ENCODE measurements around the gene HP.
"Not testable (repeated sequence)": the region's sequence is repeated elsewhere in the genome, so short reads cannot be mapped to it uniquely, and the experiment has no call there.

The HP gene, protein sequence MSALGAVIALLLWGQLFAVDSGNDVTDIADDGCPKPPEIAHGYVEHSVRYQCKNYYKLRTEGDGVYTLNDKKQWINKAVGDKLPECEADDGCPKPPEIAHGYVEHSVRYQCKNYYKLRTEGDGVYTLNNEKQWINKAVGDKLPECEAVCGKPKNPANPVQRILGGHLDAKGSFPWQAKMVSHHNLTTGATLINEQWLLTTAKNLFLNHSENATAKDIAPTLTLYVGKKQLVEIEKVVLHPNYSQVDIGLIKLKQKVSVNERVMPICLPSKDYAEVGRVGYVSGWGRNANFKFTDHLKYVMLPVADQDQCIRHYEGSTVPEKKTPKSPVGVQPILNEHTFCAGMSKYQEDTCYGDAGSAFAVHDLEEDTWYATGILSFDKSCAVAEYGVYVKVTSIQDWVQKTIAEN

GRCh38 chr16:72054254-72054847, at the start of gene HP:
TSS of gene HP (plus strand) at chr16:72054505. CDS start at chr16:72054653, 148 bp downstream.
- DNase-seq = not testable (repeated sequence)

DNA sequence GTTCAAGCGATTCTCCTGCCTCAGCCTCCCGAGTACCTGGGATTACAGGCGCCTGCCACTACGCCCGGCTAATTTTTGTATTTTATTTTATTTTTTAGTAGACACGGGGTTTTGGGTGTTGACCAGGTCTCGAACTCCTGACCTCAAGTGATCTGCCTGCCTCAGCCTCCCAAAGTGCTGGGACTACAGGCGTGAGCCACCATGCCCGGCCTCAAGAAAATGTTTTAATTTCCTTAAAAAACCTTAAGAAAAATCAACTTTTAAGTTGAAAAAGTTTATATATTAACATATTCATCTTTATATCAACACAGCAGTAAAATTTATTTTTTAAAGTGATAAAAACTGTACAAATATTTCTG, 46.3 kb upstream of the HP start:
- DNase-seq = not testable (repeated sequence)

GRCh38 chr16:72008424-72009216, 45.7 kb upstream of the HP start, which contains the start of gene DHODH:
TSS of gene DHODH (plus strand) at chr16:72008744. CDS start at chr16:72008765, 21 bp downstream.
- DNase-seq = peak; percentile 99

GRCh38 chr16:72009779-72010178, 44.5 kb upstream of the HP start:
- DNase-seq = no peak

DNA sequence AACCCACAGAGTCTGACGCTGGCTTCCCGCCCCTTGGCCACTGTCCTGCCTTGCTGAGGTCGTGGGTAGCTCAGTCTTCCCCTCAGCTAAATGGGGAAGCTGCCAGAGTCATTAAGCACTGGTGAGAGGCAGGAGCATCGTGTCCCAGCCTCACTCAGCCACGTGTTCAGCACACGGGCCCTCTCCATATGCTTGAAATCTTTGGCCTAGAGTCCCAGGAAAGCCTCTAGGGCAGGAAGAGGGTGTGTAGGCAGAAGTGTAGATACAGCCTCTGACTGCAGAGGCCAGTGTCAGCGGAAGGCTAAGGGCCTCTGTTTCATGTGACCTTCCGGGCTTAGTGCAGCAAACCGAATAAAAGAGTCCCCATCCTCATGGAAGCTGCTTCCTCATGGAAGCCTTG, 41.7 kb upstream of the HP start:
- DNase-seq = no peak

- no peak for DNase-seq
Observed at GRCh38 chr16:72013389-72013788, 40.9 kb upstream of the HP start.

- DNase-seq = peak; percentile 49
Observed at GRCh38 chr16:72013888-72014581, 40.3 kb upstream of the HP start.

DNA sequence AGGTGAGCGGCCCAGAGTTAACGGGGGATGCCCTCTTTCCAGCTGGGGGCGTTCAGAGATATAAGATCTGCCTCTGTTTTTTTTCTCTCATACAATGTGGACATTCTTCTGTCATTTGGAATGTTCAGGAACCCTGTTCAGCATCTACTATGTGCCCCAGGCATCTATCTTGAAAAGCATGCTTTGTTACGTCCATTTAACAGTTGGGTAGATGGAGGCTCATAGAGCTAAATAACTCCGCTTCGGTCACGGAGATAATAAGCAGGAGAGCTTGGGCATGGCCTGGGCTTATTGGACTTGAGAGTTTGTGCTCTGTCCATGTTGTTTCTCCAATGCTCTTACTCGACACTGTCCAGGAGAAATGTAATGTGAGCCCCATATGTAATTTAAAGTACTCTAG, 39.6 kb upstream of the HP start:
- DNase-seq = no peak

GRCh38 chr16:72015124-72015523, 39.2 kb upstream of the HP start:
- no peak for DNase-seq

- no peak for DNase-seq
Observed at GRCh38 chr16:72018470-72018869, 35.8 kb upstream of the HP start.

DNA sequence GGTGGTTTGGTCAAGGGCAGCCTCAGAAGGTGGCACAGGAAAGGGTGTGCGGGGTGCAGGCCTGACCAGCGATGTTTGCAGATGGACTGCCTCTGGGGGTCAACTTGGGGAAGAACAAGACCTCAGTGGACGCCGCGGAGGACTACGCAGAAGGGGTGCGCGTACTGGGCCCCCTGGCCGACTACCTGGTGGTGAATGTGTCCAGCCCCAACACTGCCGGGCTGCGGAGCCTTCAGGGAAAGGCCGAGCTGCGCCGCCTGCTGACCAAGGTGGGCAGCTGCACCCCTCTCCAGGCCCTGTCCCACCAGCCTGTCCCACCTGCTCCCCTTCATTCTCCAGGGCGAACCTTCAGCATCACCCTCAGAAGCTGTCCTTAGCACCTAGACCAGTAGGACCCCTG, 33.3 kb upstream of the HP start:
- no peak for DNase-seq

GRCh38 chr16:72022127-72022526, 32.2 kb upstream of the HP start:
- no peak for DNase-seq

DNA sequence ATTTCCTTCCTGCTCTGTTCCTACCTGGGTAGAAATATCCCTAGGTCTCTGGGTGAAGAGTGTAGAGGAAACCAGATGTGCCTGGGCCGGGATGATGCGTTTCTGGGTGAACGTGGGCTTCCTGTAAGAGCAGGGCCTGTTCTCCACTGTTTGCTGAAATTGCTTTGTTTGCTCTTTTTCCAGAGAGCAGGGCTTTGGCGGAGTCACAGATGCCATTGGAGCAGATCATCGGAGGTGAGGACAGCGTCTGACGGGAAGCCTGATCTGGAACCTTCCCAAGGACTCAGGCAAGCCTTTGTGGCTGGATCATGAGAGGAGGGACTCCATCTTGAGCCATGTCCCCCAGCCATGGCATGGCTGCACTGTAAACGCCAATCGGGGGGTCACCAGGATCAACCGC, 30.3 kb upstream of the HP start:
- no peak for DNase-seq

- DNase-seq = no peak
Observed at GRCh38 chr16:72024862-72025382, 29.4 kb upstream of the HP start.

- DNase-seq = no peak
Observed at GRCh38 chr16:72025404-72026114, 28.7 kb upstream of the HP start.

DNA sequence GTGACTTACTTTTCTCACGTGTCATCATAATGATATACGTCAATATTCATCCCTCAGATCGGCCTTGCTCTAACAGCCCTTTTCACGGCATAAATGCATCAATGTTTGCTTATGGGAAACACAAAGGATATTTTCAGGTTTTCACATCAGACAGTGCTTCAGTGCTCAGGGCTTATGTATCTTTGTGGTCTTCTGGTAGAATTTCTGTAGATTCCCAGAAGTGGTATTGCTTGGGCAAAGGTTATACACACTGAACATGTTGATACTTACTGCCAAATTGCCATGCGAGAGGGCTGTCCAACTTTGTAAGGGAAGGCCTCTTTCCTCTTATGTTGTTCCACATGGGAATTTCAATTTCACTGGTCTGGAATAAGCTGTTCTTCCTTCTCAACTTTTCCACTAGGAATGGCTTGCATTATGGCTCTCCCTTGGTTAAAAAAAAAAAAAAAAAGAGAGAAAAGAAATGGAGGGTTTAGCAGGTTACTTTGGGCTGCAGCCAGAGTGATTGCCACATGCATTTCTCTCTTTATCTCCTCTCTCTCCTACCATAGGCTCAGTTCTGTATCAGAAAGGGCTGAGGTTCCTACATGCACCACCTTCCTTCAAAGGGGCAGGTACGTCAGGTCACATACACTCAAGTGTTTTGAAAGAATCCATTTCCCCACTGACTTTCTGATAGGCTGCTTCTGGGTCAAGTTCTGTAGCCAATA, 26.5 kb upstream of the HP start:
- DNase-seq = no peak

DNA sequence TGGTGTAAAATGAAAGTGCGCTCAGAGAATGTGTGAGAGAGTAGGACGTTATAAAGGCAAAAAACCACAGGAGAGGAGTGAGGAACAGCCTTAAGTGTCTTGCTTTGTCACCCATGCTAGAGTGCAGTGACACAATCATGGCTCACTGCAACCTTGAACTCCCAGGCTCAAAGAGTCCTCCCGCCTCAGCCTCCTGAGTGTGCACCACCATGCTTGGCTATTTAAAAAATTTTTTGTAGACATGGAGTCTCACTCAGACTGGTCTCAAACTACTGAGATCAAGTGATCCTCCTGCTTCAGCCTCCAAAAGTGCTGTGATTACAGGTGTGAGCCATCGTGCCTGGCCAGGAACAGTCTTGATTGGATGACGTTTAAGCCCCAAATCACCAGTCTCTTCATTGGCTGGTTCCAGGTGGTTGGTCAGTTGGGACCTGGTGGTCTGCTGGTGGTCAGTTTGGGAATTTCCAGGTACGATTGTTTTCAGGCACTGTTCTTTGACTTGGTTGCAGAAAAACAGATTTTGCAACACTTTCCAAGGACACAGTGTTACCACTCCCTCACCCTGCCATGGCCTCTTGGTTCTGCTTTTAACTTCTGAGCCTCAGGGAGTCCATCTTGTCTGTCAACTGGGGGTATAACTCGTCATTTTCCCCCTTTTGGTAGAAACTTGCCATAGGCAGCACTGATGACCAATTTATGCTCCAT, 24.6 kb upstream of the HP start:
- DNase-seq = no peak

DNA sequence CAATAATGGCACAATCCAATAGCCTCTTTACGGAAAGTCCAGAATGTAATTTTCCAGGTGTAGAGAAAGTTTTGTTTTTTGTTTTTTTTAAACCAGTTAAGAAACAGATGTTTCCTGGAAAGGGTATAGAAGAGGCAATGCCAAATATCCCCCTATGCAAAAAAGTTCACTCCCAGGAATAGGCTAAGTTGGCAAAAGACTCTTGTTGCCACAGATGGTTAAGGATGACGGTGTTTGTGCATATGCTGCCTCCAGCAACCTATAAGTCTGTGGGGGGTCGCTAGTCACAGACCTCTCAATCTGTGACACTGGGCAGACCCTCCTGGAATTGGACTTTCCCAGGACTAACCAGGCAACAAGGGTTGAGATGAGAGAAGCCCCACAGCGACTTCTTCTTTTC, 20.9 kb upstream of the HP start:
- DNase-seq = no peak

DNA sequence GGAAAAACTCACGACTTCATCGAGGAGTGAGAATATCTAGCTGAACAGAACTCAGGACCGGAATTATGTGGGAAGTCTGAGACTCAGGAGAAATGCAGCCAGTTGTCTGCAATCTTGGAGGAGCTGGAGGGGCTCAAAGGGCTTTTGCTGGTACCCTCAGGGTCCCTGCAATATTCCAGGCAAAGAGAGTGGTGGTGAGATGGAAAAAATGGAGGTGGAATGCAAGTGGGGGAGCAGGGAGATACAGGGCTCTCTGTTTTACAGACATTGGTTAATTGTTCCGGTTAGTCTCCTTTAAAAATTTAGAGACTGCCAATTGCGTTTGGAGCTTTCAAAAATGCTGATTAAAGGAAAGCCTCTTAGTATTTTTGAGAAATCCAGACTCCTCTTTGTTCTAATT, 18.2 kb upstream of the HP start:
- DNase-seq = no peak

DNA sequence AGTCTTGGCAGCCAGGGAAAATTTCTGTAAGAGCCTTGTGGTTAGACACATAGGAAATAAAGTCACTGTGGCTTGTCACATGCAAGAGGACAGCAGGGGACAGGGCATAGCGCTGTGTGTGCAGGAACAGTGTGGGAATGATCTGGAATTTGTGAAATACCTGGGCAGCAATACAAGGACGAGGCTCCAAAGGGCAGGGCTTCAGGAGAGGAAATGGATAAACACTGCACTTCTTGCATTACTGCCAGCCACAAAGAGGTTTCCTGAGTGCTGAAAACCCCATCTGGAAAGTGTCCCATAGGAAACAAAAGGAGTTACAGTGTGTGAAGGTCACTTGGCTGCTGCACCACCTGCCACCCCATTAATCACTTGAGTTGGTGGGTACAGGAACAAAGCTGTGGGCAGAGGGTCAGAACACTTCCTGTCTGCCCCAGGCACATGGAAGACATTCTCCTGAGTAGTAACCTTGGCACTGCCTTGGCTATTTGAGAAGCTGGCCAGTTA, 12.1 kb upstream of the HP start:
- peak; percentile 18 for DNase-seq

GRCh38 chr16:72043058-72043457, 11.2 kb upstream of the HP start:
- no peak for DNase-seq

All from NCI-H82 (cell line).